Gastrocnemius medialis (tissue), 4 donors: ENCODE measurements around the gene ALDH1B1.

Experiments used
- POLR2A ChIP-seq, 2 donors: fragments of 450-650 bp; IDR thresholded peaks; one replicate each; pipeline ENCODE4 v1.6.1; 2017; ENCODE audit warnings: antibody characterized with exemption in 2 of 2, mild to moderate bottlenecking in 2 of 2, moderate library complexity in 2 of 2
- TF ChIP-seq, protein P1 (sequence below), 5 experiments: fragments of 450-650 bp in 3 of 5; fragments of 200-600 bp in 2 of 5; sonication (generic) in 2 of 5; IDR thresholded peaks in 4 of 5; conservative IDR thresholded peaks in 1 of 5; 1 replicate in 4 of 5; 2 replicates in 1 of 5; pipeline ENCODE4 v1.5.1; 2016 to 2019; ENCODE audit warnings: antibody characterized with exemption in 5 of 5, mild to moderate bottlenecking in 3 of 5, moderate library complexity in 3 of 5

DNA sequence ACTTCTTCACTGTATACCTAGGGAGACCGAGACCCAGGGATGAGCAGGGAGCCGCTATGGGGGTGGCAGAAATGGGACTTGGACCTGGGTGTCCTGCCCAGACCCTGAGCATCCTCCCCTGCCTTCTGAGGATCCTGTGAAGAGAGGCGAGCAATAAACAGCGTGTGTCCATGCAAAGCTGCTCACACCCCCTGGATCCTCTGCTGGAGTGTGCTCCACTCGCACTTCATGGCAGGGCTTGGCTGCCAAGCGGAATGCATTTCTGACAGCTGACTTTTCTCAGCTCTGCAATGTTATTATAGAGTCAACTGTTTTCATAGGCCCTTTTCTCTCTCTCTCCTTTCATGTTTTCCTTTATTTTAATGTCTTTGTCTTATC lies 31.0 kb upstream of the ALDH1B1 start:
- TF ChIP-seq, protein P1, sequence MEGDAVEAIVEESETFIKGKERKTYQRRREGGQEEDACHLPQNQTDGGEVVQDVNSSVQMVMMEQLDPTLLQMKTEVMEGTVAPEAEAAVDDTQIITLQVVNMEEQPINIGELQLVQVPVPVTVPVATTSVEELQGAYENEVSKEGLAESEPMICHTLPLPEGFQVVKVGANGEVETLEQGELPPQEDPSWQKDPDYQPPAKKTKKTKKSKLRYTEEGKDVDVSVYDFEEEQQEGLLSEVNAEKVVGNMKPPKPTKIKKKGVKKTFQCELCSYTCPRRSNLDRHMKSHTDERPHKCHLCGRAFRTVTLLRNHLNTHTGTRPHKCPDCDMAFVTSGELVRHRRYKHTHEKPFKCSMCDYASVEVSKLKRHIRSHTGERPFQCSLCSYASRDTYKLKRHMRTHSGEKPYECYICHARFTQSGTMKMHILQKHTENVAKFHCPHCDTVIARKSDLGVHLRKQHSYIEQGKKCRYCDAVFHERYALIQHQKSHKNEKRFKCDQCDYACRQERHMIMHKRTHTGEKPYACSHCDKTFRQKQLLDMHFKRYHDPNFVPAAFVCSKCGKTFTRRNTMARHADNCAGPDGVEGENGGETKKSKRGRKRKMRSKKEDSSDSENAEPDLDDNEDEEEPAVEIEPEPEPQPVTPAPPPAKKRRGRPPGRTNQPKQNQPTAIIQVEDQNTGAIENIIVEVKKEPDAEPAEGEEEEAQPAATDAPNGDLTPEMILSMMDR (IDR thresholded peaks at IDR 0.05 in 4 of 5, conservative IDR thresholded peaks at IDR 0.05 in 1 of 5), result no peak
- no peak for TF ChIP-seq POLR2A (IDR thresholded peaks at IDR 0.05)
